SK-N-SH (cell line): Measurements from ENCODE around the gene CUL3. TPM values are rescaled to one million over a fixed set of nuclear protein-coding genes. Genes with fewer than 3 reads are reported as not detected.

Source experiments
- CTCF ChIA-PET: fragments of 300-600, 350-600 bp; formaldehyde crosslinking; extraction: SDS; loops from one replicate; lab custom pipeline; 2021; lab: Yijun Ruan, JAX
- POLR2A ChIA-PET: fragments of 350-600 bp; sonication (Branson Sonifier 250); formaldehyde crosslinking; extraction: SDS; loops from one replicate; lab custom pipeline; 2020; ENCODE audit warnings: antibody characterized with exemption, inconsistent platforms; lab: Yijun Ruan, JAX
- DNase-seq: peaks from one replicate; pipeline ENCODE4 v3.0.0; 2012
- H2AFZ ChIP-seq: fragments of 200-600 bp; sonication (generic); 2 replicates; pipeline ENCODE4 v1.8.1; 2016; ENCODE audit warnings: antibody characterized with exemption, mild to moderate bottlenecking, low read depth
- H3F3A ChIP-seq: fragments of 200-600 bp; sonication (generic); replicated peaks from 2 replicates; pipeline ENCODE3; 2016; ENCODE audit warnings: antibody characterized with exemption, mild to moderate bottlenecking; ENCODE audit not compliant: insufficient read depth
- H3K27ac ChIP-seq, 2 experiments: fragments of 200-500 bp in 1 of 2; fragments of 200-600 bp in 1 of 2; sonication (Bioruptor generic) in 1 of 2; sonication (generic), shearing (Covaris generic) in 1 of 2; 2 replicates each; pipeline versions ENCODE4 v1.5.1 to v1.6.1; 2014 to 2016; ENCODE audit warnings: low read depth in 2 of 2, inconsistent platforms in 1 of 2, low read length in 1 of 2, mild to moderate bottlenecking in 1 of 2, mixed read lengths in 1 of 2
- H3K27me3 ChIP-seq: fragments of 200-600 bp; sonication (generic), shearing (Covaris generic); 2 replicates; pipeline ENCODE4 v1.6.1; 2016; ENCODE audit warnings: mixed run types; ENCODE audit not compliant: insufficient read depth
- H3K36me3 ChIP-seq, 2 experiments: fragments of 200-500 bp in 1 of 2; fragments of 200-600 bp in 1 of 2; sonication (Bioruptor generic) in 1 of 2; sonication (generic) in 1 of 2; replicated peaks in 1 of 2; 2 replicates each; pipeline versions ENCODE3 to v1.5.1; 2014 to 2016; ENCODE audit warnings: low read length in 1 of 2, mild to moderate bottlenecking in 1 of 2; ENCODE audit not compliant: insufficient read depth in 2 of 2, control insufficient read depth in 1 of 2
- H3K4me1 ChIP-seq, 2 experiments: fragments of 200-500 bp in 1 of 2; fragments of 200-600 bp in 1 of 2; sonication (Bioruptor generic) in 1 of 2; sonication (generic), shearing (Covaris generic) in 1 of 2; 2 replicates each; pipeline versions ENCODE4 v1.5.1 to v1.6.1; 2014 to 2016; ENCODE audit warnings: low read depth in 1 of 2, low read length in 1 of 2, mixed run types in 1 of 2; ENCODE audit not compliant: insufficient read depth in 2 of 2, control insufficient read depth in 1 of 2
- H3K4me2 ChIP-seq: fragments of 200-600 bp; sonication (generic), shearing (Covaris generic); 2 replicates; pipeline ENCODE4 v1.6.1; 2017; ENCODE audit warnings: mixed run types
- H3K4me3 ChIP-seq, 2 experiments: fragments of 200-500 bp in 1 of 2; fragments of 200-600 bp in 1 of 2; sonication (Bioruptor generic) in 1 of 2; sonication (generic), shearing (Covaris generic) in 1 of 2; 2 replicates each; pipeline versions ENCODE4 v1.5.1 to v1.8.1; 2014 to 2016; ENCODE audit warnings: low read depth in 2 of 2, inconsistent platforms in 1 of 2, low read length in 1 of 2, mild to moderate bottlenecking in 1 of 2, mixed read lengths in 1 of 2, moderate library complexity in 1 of 2
- H3K79me2 ChIP-seq: fragments of 200-600 bp; sonication (generic); 2 replicates; pipeline ENCODE4 v1.8.1; 2017; ENCODE audit warnings: mild to moderate bottlenecking; ENCODE audit not compliant: insufficient read depth
- H3K9ac ChIP-seq: fragments of 200-600 bp; sonication (generic); 2 replicates; pipeline ENCODE4 v1.6.1; 2017; ENCODE audit warnings: mixed run types
- H3K9me2 ChIP-seq: fragments of 200-600 bp; sonication (generic); 2 replicates; pipeline ENCODE4 v1.6.1; 2017; ENCODE audit warnings: mixed run types
- H3K9me3 ChIP-seq: fragments of 200-600 bp; sonication (generic); 2 replicates; pipeline ENCODE4 v1.6.1; 2017; ENCODE audit warnings: mixed run types, mild to moderate bottlenecking, moderate library complexity
- H4K20me1 ChIP-seq: fragments of 200-600 bp; sonication (generic); 2 replicates; pipeline ENCODE4 v1.6.1; 2017; ENCODE audit warnings: mild to moderate bottlenecking, mixed run types; ENCODE audit not compliant: insufficient read depth
- CHD2 ChIP-seq: fragments of 150-350 bp; IDR thresholded peaks from 2 replicates; pipeline ENCODE4 v1.6.1; 2018; ENCODE audit warnings: low read length; ENCODE audit not compliant: partially characterized antibody
- EP300 ChIP-seq, 2 experiments: IDR thresholded peaks; 2 replicates each; pipeline versions ENCODE4 v1.4.0 to v1.6.1; 2012; ENCODE audit warnings: borderline replicate concordance in 1 of 2, low read depth in 1 of 2, low read length in 1 of 2
- EZH2phosphoT487 ChIP-seq: fragments of 200-600 bp; sonication (generic); IDR thresholded peaks from 2 replicates; pipeline ENCODE4 v1.6.1; 2017; ENCODE audit warnings: low read depth, mixed run types, mild to moderate bottlenecking, antibody characterized with exemption, moderate library complexity, borderline replicate concordance
- FOSL2 ChIP-seq: IDR thresholded peaks from 2 replicates; pipeline ENCODE4 v1.4.0; 2012; ENCODE audit warnings: low read depth, mild to moderate bottlenecking, moderate library complexity, borderline replicate concordance
- GABPA ChIP-seq: IDR thresholded peaks from 2 replicates; pipeline ENCODE4 v1.4.0; 2012; ENCODE audit warnings: low read depth, mild to moderate bottlenecking
- GATA2 ChIP-seq: sonication (generic); formaldehyde crosslinking; IDR thresholded peaks from 2 replicates; pipeline ENCODE4 v1.5.0; 2020; ENCODE audit warnings: mild to moderate bottlenecking, missing genetic modification reagents
- MEF2A ChIP-seq: IDR thresholded peaks from 2 replicates; pipeline ENCODE4 v1.4.0; 2012; ENCODE audit warnings: low read depth, borderline replicate concordance
- PBX3 ChIP-seq: IDR thresholded peaks from 2 replicates; pipeline ENCODE4; 2012
- RAD21 ChIP-seq: IDR thresholded peaks from 2 replicates; pipeline ENCODE4 v1.6.1; 2012; ENCODE audit warnings: mild to moderate bottlenecking, low read length
- RCOR1 ChIP-seq: fragments of 150-350 bp; IDR thresholded peaks from 2 replicates; pipeline ENCODE4 v1.6.1; 2017; ENCODE audit warnings: antibody characterized with exemption, low read length
- REST ChIP-seq: IDR thresholded peaks from 2 replicates; pipeline ENCODE4 v1.6.1; 2012; ENCODE audit warnings: mild to moderate bottlenecking, low read depth, low read length, moderate library complexity
- RFX5 ChIP-seq: IDR thresholded peaks from 2 replicates; pipeline ENCODE4 v1.6.1; 2012; ENCODE audit warnings: mild to moderate bottlenecking, improper control_type of control experiment, low read length
- RXRA ChIP-seq: IDR thresholded peaks from 2 replicates; pipeline ENCODE4 v1.4.0; 2012; ENCODE audit warnings: low read depth, mild to moderate bottlenecking, borderline replicate concordance
- SMC3 ChIP-seq: IDR thresholded peaks from 2 replicates; pipeline ENCODE4 v1.6.1; 2012; ENCODE audit warnings: low read depth, low read length, improper control_type of control experiment
- TAF1 ChIP-seq: IDR thresholded peaks from 2 replicates; pipeline ENCODE4 v1.6.1; 2012; ENCODE audit warnings: low read depth, mild to moderate bottlenecking, low read length, moderate library complexity, borderline replicate concordance
- TEAD4 ChIP-seq: IDR thresholded peaks from 2 replicates; pipeline ENCODE4 v1.4.0; 2012; ENCODE audit warnings: mild to moderate bottlenecking, borderline replicate concordance; ENCODE audit not compliant: insufficient read depth
- USF1 ChIP-seq: IDR thresholded peaks from 2 replicates; pipeline ENCODE4 v1.4.0; 2012; ENCODE audit warnings: low read depth, borderline replicate concordance
- WGBS: methylation state at CpG from one replicate; pipeline ENCODE4 v1.1.6; 2017; ENCODE audit warnings: low lambda C conversion rate; 5-methylcytosine and 5-hydroxymethylcytosine counted together
- polyA plus RNA-seq, 3 experiments: library from polyadenylated mRNA; depleted of rRNA; stranded (reverse); fragments of >200 nt; gene quantifications; 2 replicates each; pipeline ENCODE4 v1.2.3, GENCODE V29; 2012

Gene CUL3
- polyA plus RNA-seq, 1 of the 3 experiments (the other 2 are of a cell fraction): 17.3 TPM

- peaks cover 10% of the 10 kb centered on the region for H3F3A ChIP-seq
- H3K4me2 ChIP-seq: no peak overlapping the region
- H3K36me3 ChIP-seq: peaks cover 2% of the 10 kb centered on the region in 2 experiments
- no peak overlapping the region for H2AFZ ChIP-seq
- H3K9ac ChIP-seq: no peak overlapping the region
- POLR2A ChIA-PET: no interaction called here
- H3K4me1 ChIP-seq: no peaks in the 10 kb centered on the region
- no peak overlapping the region for H3K4me3 ChIP-seq
- no peak for DNase-seq
- no peaks in the 10 kb centered on the region for H3K27me3 ChIP-seq
- TF ChIP-seq GABPA: no peak
- TF ChIP-seq USF1: no peak
- no peak for TF ChIP-seq EP300 (IDR thresholded peaks at IDR 0.05; ENCODE audit: borderline replicate concordance in 1 of 2, low read depth in 1 of 2, low read length in 1 of 2)
- TF ChIP-seq RCOR1: no peak
- TF ChIP-seq SMC3: no peak
- no peak for TF ChIP-seq RXRA
- TF ChIP-seq EZH2phosphoT487: no peak
- TF ChIP-seq REST: no peak
- TF ChIP-seq PBX3: no peak
- no peak for TF ChIP-seq TAF1
- no peak for TF ChIP-seq FOSL2
- TF ChIP-seq, all 33 proteins: peak for 0
- CTCF ChIA-PET: interaction anchor here (0.8 to 1.4 kb wide), 3 partner anchors 9 to 89 kb away, joined by 3 read pairs; no protein-coding TSS in a partner anchor
- no peaks in the 10 kb centered on the region for H3K9me2 ChIP-seq
- H3K79me2 ChIP-seq: no peaks in the 10 kb centered on the region
- H3K9me3 ChIP-seq: no peaks in the 10 kb centered on the region
- no peaks in the 10 kb centered on the region for H4K20me1 ChIP-seq
- 92% methylated on average over 3 of the region's 3 CpGs for WGBS
- H3K27ac ChIP-seq: no peak overlapping the region
These were observed 118.8 kb downstream of the CUL3 start for GRCh38 chr2:224466304-224466895.

- Histone ChIP-seq H3K27ac (no peak overlapping the region), H3K9ac (no peak overlapping the region), H3K4me1 (no peaks in the 10 kb centered on the region), H3K9me3 (no peaks in the 10 kb centered on the region), H2AFZ (no peak overlapping the region), H4K20me1 (no peaks in the 10 kb centered on the region), H3K79me2 (no peaks in the 10 kb centered on the region), H3K4me3 (no peak overlapping the region), H3K27me3 (no peaks in the 10 kb centered on the region), H3K36me3 (no peaks in the 10 kb centered on the region), H3K9me2 (no peaks in the 10 kb centered on the region), H3K4me2 (no peak overlapping the region), H3F3A (no peaks in the 10 kb centered on the region)
- WGBS: 50% methylated on average over 1 of the region's 1 CpG
- POLR2A ChIA-PET: no interaction called here
- no peak for TF ChIP-seq GATA2 (CRISPR knock-in tag)
- TF ChIP-seq RCOR1: no peak
- TF ChIP-seq EP300 (IDR thresholded peaks at IDR 0.05; ENCODE audit: borderline replicate concordance in 1 of 2, low read depth in 1 of 2, low read length in 1 of 2): no peak
- TF ChIP-seq MEF2A: no peak
- TF ChIP-seq RFX5: no peak
- no peak for TF ChIP-seq EZH2phosphoT487
- no peak for TF ChIP-seq TEAD4
- no peak for TF ChIP-seq RAD21
- no peak for TF ChIP-seq CHD2
- CTCF ChIA-PET: no interaction called here
- no peak for DNase-seq
These were observed 123.8 kb downstream of the CUL3 start for GRCh38 chr2:224461391-224461790.
